ENCODE measurements around the gene BORCS5.

Gene BORCS5

GRCh38 chr12:12491606-12492005 is 134.7 kb downstream of the BORCS5 start:
- TF ChIP-seq CTCF (conservative IDR thresholded peaks at IDR 0.05; ENCODE audit: low read depth, low read length) = no peak
- Histone ChIP-seq H3K4me2 (no peak overlapping the region), H3K4me3 (IDR thresholded peaks at IDR 0.05; ENCODE audit: insufficient read depth, low read depth, low read length) (no peak overlapping the region), H3K79me2 (ENCODE audit: insufficient read depth, low read depth) (no peaks in the 10 kb centered on the region; the same call in 1 of the 2 replicates), H3K4me1 (ENCODE audit: low read depth, poor library complexity, severe bottlenecking) (no peaks in the 10 kb centered on the region), H3K27me3 (ENCODE audit: insufficient read depth, low read depth) (no peaks in the 10 kb centered on the region), H3K27ac (no peak overlapping the region), H4K20me1 (ENCODE audit: insufficient read depth) (no peaks in the 10 kb centered on the region), H3K36me3 (ENCODE audit: insufficient read depth) (no peaks in the 10 kb centered on the region), H3K9ac (no peak overlapping the region), H2AFZ (ENCODE audit: low read depth) (no peak overlapping the region)

- Histone ChIP-seq H3K36me3 (ENCODE audit: insufficient read depth) (no peaks in the 10 kb centered on the region), H3K27ac (no peak overlapping the region), H2AFZ (ENCODE audit: low read depth) (no peak overlapping the region)
Observed at GRCh38 chr12:12492547-12492946, 135.7 kb downstream of the BORCS5 start.

GRCh38 chr12:12495536-12495935 is 138.7 kb downstream of the BORCS5 start:
- no peak overlapping the region for H2AFZ ChIP-seq (ENCODE audit: low read depth)
- H3K9ac ChIP-seq = no peak overlapping the region
- no peaks in the 10 kb centered on the region for H3K4me1 ChIP-seq (ENCODE audit: low read depth, poor library complexity, severe bottlenecking)
- TF ChIP-seq CTCF (conservative IDR thresholded peaks at IDR 0.05; ENCODE audit: low read depth, low read length) = no peak
- H3K79me2 ChIP-seq (ENCODE audit: insufficient read depth, low read depth) = no peaks in the 10 kb centered on the region; the same call in 1 of the 2 replicates
- no peak overlapping the region for H3K4me3 ChIP-seq (IDR thresholded peaks at IDR 0.05; ENCODE audit: insufficient read depth, low read depth, low read length)
- H3K4me2 ChIP-seq = no peak overlapping the region
- H3K27me3 ChIP-seq (ENCODE audit: insufficient read depth, low read depth) = no peaks in the 10 kb centered on the region
- H3K36me3 ChIP-seq (ENCODE audit: insufficient read depth) = no peaks in the 10 kb centered on the region
- no peaks in the 10 kb centered on the region for H4K20me1 ChIP-seq (ENCODE audit: insufficient read depth)
- no peak overlapping the region for H3K27ac ChIP-seq

More at GRCh38 chr12:12492547-12492946, 135.7 kb downstream of the BORCS5 start:
- Histone ChIP-seq H3K4me2 (no peak overlapping the region), H4K20me1 (ENCODE audit: insufficient read depth) (no peaks in the 10 kb centered on the region), H3K4me1 (ENCODE audit: low read depth, poor library complexity, severe bottlenecking) (no peaks in the 10 kb centered on the region), H3K79me2 (ENCODE audit: insufficient read depth, low read depth) (no peaks in the 10 kb centered on the region; the same call in 1 of the 2 replicates), H3K4me3 (IDR thresholded peaks at IDR 0.05; ENCODE audit: insufficient read depth, low read depth, low read length) (no peak overlapping the region), H3K9ac (no peak overlapping the region), H3K27me3 (ENCODE audit: insufficient read depth, low read depth) (no peaks in the 10 kb centered on the region)
- no peak for TF ChIP-seq CTCF (conservative IDR thresholded peaks at IDR 0.05; ENCODE audit: low read depth, low read length)

GRCh38 chr12:12498210-12498609 is 141.3 kb downstream of the BORCS5 start:
- TF ChIP-seq CTCF (conservative IDR thresholded peaks at IDR 0.05; ENCODE audit: low read depth, low read length) = no peak
- no peak overlapping the region for H3K4me3 ChIP-seq (IDR thresholded peaks at IDR 0.05; ENCODE audit: insufficient read depth, low read depth, low read length)
- H3K4me2 ChIP-seq = no peak overlapping the region
- no peaks in the 10 kb centered on the region for H3K27me3 ChIP-seq (ENCODE audit: insufficient read depth, low read depth)
- H4K20me1 ChIP-seq (ENCODE audit: insufficient read depth) = no peaks in the 10 kb centered on the region
- no peaks in the 10 kb centered on the region for H3K36me3 ChIP-seq (ENCODE audit: insufficient read depth)
- H3K79me2 ChIP-seq (ENCODE audit: insufficient read depth, low read depth) = peaks cover 14% of the 10 kb centered on the region; the same call in 1 of the 2 replicates
- no peak overlapping the region for H3K27ac ChIP-seq
- peaks cover 26% of the 10 kb centered on the region for H3K4me1 ChIP-seq (ENCODE audit: low read depth, poor library complexity, severe bottlenecking)
- no peak overlapping the region for H2AFZ ChIP-seq (ENCODE audit: low read depth)
- H3K9ac ChIP-seq = no peak overlapping the region
